Smooth muscle cell of the brain vasculature (primary cell): ENCODE results near the gene CLDN9.

Experiments
- DNase-seq: peaks from one replicate; pipeline ENCODE4 v3.0.0-alpha.2; 2012; ENCODE audit warnings: low read depth, low spot score

Gene CLDN9

DNA sequence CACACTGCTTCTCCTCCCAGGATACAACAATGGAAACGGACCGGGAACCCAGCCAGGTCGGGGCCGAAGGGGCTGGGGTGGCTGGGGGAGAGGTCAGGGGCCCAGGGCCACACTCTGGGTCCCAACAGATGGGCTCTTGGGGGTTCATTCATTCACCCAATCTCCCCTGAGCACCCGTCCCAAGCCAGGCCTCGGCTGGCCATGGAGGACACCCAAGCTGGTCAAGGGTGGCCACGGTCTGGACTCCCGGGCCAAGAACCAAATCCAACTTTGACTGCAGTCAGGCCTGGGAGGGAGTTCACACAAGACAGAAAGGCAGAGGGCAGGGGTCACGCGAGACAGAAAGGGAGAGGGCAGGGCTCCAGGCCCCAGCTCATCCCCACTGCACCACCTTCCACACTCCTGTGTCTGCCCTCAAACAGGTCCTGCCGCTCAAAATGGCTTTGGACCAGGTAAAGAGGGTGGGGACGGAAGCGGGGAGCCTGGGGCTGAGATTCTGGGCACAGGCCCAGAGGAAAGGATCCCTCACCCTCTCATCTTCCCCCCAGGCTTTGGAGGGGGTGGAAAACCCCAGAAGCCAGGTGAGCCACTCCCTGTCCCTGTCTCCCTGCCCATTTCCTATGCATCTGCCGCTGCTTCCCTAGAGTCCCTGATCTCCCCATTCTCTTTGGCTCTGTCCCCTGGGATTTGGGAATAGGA is 20.2 kb upstream of the CLDN9 start:
- DNase-seq = no peak

DNA sequence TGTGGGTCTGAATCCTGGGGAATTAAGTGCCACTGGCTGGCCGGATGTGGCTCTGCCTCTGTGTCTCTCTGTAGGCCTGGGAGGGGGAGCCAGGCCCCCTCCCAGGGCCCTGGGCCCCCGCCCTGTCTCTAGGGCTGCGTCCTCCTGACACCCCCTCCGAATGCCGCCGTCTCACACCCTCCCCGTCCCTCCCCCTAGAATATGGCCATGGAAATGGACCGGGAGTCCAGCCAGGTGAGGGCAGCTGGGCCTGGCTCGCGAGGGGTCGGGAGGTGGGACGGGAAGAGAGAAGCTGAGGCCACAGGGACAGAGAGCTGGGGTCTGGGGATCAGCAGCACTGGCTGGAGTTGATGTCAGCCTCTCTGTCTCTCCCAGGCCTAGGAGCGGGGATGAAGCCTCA is 16.4 kb upstream of the CLDN9 start:
- no peak for DNase-seq

DNA sequence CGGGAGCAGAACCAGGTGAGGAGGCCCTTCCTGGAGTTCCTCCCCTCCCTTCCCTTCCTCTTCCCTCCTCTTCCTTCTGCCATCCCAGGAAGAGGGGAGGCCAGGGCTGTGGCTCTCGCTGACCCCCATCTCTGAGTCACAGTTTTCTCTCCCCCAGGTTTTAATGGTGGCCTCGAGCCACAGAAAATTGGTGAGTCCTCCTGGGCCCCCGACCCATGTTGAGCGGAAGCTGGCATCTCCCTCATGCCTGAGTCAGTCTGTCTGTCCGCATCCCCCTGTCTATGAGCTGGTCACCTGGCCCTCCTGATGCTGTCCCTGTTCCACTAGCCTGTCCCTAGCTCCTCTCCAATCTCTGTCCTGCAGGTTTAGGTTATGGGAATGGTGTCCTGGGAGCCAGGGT is 12.8 kb upstream of the CLDN9 start:
- no peak for DNase-seq

DNA sequence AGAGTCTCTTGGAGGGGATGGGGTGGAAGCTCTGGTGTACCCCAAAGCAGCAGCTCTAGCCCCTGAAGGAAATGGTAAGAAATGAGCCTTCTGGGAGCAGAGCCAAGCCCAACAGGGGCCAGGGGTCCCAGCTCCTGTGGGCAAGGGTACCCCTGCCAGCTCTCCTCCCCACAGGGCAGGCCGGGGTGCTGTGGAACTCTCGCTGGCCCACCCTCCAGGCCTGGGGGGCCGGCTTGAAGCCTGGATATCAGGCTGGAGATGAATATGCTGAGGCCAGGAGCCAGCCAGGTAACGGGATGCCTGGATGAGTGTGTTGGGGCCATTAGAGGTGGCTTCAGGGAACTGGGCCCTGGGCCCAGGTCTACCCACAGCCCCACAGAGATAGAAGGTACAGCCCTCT is 12.2 kb upstream of the CLDN9 start:
- no peak for DNase-seq

DNA sequence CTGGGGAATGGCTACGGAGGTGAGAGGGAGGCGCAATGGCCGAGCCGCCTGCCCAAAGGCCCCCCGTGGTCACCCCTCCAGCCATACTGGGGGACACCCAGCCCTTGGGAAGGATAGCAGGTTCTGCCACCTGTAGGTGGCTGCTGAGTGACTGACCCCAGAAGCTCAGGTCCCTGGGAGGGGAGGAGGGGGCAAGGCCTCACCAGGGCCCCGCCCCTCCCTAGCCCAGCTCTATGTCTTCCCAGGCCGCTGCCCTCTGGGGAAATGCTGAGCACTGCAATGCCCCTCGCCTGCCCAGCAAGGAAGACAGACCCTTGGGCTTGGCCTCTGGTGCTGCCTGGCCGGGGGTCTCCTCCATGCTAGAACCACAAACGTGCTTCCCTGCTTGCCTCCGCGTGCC is 11.4 kb upstream of the CLDN9 start:
- DNase-seq = no peak

DNA sequence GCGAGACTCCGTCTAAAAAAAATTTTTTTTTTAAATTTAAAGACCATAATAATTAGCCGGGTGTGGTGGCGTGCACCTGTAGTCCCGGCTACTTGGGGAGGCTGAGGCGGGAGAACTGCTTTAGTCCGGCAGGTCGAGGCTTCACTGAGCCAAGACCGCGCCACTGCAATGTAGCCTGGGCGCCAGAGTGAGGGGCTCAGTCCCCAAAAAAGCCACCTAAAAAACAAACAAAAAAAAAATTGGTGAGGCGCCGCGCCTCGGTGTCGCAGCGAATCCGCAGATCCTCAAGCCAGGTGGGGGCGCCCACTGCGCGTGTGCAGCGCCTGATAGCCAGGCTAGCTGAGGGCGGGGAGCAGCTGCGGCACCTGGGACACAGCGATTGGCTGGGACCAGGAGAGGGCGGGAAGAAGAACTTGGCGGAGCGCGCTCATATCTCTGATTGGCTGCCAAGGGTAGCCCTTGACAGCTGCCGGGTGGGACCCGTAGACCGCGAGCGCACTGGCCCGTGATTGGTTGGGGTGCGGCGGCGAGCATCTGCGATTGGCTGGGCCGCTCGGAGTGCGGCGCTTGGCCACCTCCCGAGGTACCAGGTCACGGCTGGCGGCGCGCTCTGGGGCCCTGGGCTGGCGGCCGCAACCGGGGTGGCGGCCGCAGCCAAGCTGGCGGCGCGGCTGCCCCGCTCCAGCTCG is 9.0 kb upstream of the CLDN9 start:
- peak; percentile 88 for DNase-seq

DNA sequence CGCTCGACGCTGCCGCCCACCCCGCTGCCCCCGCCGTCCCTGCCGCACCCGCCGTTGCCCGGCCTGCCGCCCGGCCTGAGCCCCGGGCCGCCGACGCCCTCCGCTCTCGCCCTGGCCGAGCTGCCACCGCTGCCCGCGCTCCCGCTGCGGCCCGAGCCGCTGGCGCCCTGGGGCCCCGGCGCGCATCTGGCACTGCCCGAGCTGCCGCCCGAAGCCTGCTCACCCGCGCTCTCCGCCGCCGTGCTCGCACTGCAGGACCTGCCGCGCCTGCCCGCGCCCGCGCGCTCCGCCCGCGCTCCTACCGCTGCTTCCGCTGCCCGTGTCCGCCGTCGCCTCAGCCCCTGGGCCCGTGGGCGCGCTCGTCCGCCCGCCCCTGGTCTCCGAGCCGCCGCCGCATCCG is 8.4 kb upstream of the CLDN9 start:
- no peak for DNase-seq

DNA sequence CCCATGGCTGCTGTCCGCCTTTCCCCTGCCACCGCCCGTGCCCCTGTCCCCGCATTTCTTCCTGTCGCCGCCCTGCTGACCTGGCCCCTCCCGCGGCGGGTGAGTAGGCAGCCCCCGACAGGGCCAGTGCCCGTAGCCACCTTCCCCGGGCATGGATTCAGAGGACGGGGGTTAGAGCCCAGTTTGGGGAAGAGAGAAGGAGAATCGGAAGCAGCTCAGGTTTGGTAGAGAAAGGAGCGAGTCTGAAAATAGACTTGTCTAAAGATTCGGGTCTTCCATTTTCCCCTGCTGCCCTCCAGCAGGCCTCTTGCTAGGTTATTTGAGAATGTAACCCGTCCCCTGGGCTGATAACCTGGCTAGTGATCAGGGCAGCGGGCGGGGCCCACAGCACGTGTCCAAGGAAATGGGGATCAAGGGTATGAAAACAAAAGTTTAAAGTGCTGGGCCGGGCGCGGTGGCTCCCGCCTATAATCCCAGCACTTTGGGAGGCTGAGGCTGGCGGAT is 7.9 kb upstream of the CLDN9 start:
- DNase-seq = no peak

DNA sequence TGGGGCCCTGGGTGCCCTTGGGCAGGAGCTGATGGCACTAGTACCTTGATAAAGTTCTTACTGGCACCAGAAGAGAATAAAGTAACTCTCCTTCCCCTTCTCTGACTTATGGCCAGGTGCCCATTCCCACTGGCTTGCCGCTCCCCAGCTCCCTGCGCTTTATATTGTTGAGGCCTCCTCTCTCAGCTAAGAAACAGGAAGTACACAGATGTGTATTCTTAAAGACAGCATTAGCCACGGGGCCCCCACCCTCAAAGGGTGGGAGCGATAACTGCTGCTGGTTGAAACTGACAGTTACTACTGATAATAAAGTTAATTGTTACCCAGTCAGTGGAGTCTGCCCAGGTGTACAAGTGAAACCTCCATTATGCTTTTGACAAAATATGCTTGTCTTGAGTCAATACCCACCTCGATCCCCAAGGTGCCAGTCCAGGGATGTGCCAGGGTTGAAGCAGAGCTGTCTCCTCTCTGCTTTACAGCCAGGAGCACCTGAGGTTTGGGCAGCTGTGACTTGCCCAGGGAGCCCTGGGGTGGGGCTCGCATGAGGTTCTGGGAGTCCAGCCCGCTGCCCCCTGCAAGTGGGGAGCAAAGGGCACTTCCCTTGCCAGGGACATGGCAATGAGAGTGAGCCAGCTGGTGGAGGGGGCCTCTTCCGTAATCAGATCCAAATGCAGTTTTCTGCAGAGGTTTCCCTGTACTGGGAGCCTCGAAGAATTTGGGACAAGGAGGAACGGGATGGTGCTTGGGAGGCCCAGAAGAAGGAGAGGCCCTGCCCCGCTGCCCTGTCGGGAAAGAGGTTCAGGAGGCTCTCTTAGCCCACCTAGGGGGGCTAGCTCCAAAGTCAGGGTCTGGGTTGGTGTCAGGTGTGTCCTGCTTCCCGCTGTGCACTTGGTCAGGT is 5.4 kb upstream of the CLDN9 start:
- no peak for DNase-seq

DNA sequence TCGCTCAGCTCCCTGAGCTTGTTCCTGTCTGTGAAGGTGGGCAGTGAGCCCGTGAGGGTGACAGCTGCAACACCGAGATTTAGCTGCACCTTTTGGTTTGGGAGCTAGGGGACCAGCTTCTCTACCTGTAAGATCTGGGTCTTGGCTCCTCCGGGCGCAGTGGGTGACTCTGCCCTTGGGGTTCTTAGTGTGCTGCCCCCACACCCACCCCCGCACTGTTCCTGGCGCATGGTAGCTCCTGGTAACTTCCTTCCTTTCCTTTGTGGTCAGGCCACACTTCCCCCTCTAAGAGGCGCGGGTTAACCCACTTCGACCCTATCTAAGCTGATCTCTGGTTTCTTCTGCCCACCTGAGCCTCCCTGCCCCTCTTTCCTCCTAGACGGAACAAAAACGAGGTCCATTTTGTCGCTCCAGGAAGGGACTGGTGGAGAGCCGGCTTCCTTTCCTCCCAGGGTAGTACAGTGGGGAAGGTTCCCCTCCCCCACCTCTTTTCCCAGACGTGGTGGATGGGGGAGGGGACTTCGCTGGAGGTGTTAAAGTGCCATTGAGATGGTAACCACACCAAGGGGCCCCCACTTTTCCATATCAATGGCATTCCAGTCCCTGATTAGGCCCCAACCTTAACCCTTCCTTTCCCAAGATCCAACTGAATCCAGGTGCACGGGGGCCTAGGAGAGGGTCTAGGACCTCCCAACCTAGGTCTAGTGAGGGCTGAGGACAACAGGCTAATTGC is 4.6 kb upstream of the CLDN9 start:
- DNase-seq = no peak

DNA sequence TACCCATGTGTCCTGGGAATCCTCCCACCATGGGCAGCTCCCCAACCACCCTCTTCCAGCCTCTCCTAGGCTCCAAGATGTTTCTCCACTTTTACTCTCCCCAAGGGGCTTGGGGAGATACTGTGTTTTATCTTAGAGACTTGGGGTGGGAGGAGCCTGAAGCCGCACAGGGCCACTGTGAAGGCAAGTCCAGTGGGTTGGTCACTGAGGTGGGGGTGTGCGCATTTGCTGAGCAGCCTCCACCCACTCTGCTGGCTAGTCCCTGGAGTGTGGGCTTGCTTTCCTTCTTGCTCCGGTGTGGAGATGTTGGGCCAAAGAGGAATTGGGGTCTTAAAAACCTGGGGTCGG is 4.1 kb upstream of the CLDN9 start:
- no peak for DNase-seq

DNA sequence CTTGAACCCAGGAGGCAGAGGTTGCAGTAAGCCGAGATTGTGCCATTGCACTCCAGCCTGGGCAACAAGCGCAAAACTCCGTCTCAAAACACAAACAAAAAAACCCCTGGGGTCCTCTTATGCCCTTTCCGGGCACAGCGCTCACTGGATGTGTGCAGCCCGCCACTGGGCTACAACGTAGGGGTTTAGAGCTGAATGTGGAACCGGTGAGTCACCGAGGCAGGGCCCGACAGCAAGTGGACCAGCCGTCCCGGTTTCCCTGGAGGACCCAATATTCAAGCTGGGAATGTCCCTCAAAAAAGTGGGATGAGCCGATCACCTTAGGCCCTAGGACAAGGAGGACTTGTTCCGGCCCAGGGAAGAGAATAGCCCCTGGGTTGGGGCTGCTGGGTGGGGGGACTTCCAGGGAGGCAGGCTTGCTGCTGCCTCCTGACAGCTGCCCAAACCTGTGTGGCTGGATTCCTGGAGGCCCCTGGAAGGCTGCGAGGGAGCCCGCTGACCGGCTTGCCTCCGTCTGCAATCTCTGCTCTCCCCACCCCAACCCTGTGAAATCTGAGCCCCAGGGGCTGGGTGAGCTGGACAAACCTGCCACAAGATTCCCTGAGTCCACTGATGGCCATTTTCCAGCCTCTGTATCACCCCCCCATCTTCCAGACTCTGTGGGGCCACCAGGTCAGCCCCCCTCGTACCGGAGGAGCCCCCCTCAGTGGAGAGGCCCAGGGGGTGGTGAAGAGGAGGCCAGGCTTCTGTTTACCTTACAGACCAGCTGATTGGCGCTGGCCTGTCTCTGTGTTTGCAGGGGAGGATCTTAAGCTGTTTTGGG is 2.9 kb upstream of the CLDN9 start:
- no peak for DNase-seq

DNA sequence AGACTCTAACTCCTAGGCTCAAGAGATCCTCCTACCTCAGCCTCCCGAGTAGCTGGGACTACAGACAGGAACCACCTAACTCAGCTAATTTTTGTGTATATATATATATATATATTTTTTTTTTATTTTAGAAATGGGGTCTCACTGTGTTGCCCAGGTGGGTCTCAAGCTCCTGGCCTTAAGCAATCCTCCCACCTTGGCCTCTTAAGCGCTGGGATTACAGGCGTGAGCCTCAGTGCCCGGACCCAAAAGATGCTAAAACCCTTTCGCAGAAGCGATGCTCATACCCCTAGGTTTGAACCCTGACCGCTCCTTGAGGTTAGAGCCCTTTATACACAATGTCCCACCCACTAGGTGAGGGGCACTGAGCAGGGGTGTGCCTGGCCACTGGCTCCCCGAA is 2.2 kb upstream of the CLDN9 start:
- no peak for DNase-seq

DNA sequence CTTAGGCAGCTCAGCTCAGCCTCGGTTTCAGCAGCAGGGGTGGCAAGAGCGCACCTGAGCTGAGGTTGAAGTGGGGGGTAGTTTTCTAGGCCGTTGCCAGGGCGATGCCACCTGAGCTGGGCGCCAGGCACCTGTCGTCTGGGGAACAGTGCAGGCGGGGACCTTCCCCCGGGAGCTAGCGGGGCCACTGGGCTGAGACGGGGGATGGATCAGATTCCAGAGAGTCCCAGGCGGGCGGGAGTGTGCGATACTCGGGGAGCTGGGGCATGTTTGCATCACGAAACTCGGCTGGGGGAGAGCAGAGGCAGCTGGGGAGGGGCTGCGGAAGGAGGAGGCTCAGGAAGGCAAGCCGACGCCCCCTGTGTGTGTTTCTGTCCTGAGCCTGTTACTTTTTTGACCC is 477 bp upstream of the CLDN9 start:
- DNase-seq = no peak

DNA sequence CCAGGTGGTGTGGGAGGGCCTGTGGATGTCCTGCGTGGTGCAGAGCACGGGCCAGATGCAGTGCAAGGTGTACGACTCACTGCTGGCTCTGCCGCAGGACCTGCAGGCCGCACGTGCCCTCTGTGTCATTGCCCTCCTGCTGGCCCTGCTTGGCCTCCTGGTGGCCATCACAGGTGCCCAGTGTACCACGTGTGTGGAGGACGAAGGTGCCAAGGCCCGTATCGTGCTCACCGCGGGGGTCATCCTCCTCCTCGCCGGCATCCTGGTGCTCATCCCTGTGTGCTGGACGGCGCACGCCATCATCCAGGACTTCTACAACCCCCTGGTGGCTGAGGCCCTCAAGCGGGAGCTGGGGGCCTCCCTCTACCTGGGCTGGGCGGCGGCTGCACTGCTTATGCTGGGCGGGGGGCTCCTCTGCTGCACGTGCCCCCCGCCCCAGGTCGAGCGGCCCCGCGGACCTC is 798 bp downstream of the CLDN9 start:
- DNase-seq = no peak

DNA sequence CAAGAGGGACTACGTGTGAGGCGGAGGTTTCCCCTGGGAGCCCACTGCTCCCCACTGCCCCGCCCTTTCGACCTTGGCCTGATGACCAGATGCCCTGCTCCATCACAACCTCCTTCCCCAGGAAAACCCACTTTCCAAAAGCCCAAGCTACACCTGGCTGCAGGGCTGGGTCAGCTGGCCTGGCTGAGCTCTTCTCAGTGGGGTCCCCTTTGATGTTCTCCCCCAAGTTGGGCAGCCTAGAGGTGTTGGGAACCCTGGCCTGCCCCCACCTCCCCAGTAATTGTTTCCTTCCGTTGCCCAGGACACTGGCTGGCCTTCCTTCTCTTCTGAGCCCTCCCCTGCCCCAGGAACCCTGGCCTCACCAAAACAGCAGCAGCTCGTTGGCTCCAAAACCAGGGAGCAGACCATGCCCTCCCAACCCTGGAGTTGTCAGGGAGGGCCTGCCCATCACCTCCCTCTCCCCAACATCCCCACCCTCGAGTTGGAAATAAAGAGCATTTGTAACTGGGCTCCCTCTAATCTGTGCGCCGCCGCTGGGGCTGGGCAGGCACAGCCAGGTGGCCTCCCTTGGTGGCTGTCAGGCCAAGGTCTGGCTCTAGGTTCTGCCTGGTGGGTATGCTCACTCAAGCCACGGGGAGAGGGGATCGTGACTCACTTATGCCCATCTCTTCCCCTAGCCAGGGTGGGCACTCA is 1.4 kb downstream of the CLDN9 start:
- no peak for DNase-seq

DNA sequence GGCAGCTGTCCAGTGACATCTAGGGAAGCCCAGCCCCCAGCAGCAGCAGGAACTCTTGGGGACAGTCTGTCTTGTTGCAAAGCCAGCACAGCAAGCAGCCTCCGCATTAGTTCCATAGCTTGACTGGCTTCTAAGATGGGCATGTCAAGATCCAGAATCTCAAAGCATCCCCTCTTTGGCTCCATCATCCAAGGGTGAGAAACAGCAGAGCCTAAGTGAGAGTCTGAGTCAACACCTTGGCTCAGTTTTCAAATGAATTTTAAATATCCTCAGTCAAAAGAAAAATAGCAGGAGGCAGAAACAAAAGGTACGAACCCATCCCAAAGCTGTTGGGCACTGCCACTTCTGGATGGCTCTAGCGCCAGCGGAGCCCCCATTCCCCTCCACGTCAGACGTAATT is 2.2 kb downstream of the CLDN9 start:
- DNase-seq = no peak

DNA sequence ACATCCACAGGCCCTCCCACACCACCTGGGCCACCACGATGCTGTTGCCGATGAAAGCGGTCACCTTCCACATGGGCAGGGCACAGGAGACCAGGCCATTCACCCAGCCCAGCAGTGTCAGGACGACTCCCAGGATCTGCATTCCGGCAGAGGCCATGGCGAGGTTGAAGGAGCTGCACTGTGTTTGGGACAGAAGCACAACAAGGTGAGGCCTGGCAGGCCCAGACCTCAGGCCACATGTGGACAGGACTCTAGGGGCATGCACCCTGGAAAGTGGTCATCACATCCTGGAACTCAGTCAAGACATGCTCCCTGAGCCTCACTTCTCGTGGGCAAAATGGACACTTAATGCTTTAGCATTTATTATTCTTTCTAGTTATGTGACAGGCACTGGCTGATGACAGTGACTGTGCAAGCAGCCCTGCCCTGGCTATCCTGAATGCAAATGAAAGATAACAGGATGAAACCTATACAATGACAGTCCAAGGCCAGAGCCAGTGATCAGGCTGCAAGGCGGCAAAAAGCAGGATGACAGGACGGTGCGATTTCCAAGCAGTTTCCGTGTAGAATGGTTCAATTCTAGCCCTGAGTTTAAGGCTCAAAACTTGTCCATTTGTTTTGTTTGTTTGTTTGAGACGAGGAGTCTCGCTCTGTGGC is 3.3 kb downstream of the CLDN9 start:
- no peak for DNase-seq

DNA sequence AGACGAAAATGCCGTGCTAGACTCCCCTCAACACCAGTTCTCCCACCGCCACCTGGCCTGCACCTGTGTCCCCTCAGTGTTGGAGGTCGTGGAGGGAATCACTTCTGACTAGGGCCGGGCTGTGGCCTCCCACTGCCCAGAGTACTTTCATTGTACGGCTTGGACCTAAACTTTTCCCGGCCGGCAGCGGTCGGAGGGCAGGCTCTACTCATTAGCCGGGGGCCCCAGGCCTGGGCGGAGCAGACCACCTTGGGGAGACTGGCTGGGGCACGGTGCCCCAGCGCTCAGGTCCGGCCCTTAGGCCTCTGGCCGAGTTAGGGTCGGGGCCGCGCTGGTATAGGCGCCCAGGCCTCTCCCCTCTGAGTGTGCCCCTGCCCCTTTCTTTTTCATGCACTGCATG is 4.6 kb downstream of the CLDN9 start:
- no peak for DNase-seq
